ENCODE results near the gene PPP1R18. TPM values are rescaled to one million over a fixed set of nuclear protein-coding genes. Genes with fewer than 3 reads are reported as not detected.

Gene PPP1R18
- total and polyA plus RNA-seq, 9 of the 15 experiments (the other 6 are each of a cell fraction or from before 2014, with no cell fraction given): 12.0 to 99.2 (median 42.6) TPM

- peak; percentile 24 to 27; a peak in 1 of 4 replicates for TF ChIP-seq MLLT1 (IDR thresholded peaks at IDR 0.05)
- TF ChIP-seq SIN3A (IDR thresholded peaks at IDR 0.05; ENCODE audit: borderline replicate concordance in 2 of 2, control insufficient read depth in 1 of 2, low read depth in 2 of 2, low read length in 2 of 2): no peak
- TF ChIP-seq LARP7 (IDR thresholded peaks at IDR 0.05): peak; percentile 74; the same call in 1 of the 2 replicates
- peak; percentile 21; the same call in 1 of the 2 replicates for TF ChIP-seq HMGXB4 (CRISPR knock-in tag; IDR thresholded peaks at IDR 0.05)
- peak in 1 of 2 experiments; percentile 21; a peak in 1 of 4 replicates for TF ChIP-seq HDAC1 (IDR thresholded peaks at IDR 0.05)
- TF ChIP-seq ZNF740 (CRISPR knock-in tag; IDR thresholded peaks at IDR 0.05): no peak
- no peak for TF ChIP-seq ZNF740 (tag; IDR thresholded peaks at IDR 0.05)
- TF ChIP-seq FOXO4 (CRISPR knock-in tag; IDR thresholded peaks at IDR 0.05): 0 out of 2 replicates have a peak, but pooled peaks have one; percentile 55
- TF ChIP-seq MITF (IDR thresholded peaks at IDR 0.05): no peak
- TF ChIP-seq SMAD3 (CRISPR knock-in tag; conservative IDR thresholded peaks at IDR 0.05): no peak
- TF ChIP-seq U2AF1 (optimal IDR thresholded peaks at IDR 0.05; ENCODE audit: low read depth, low read length): peak; percentile 6
- peak; percentile 69; the same call in 1 of the 2 replicates for TF ChIP-seq TRIM25 (IDR thresholded peaks at IDR 0.05; ENCODE audit: borderline replicate concordance)
- TF ChIP-seq TAF9B (IDR thresholded peaks at IDR 0.05; ENCODE audit: partially characterized antibody): peak; percentile 12
- no peak for TF ChIP-seq ZNF780A (CRISPR knock-in tag; IDR thresholded peaks at IDR 0.05)
- TF ChIP-seq JUN (IDR thresholded peaks at IDR 0.05; ENCODE audit: borderline replicate concordance, low read depth, low read length): no peak
- no peak; the same call in 1 of the 2 replicates for TF ChIP-seq JUN (CRISPR knock-in tag; IDR thresholded peaks at IDR 0.05; ENCODE audit: borderline replicate concordance)
- TF ChIP-seq NFIC (IDR thresholded peaks at IDR 0.05): peak; percentile 88
- TF ChIP-seq ZNF589 (CRISPR knock-in tag; IDR thresholded peaks at IDR 0.05; ENCODE audit: low read depth): 0 out of 2 replicates have a peak, but pooled peaks have one; percentile 37
Measured at GRCh38 chr6:30716879-30717128, 30.4 kb upstream of the PPP1R18 start (continued).
